Tibial artery (tissue), 4 donors: ENCODE measurements around the gene P2RX1.

Experiments
- DNase-seq, 2 donors: peaks; one replicate each; pipeline ENCODE4 v3.0.0-alpha.2; 2019
- H3K27ac ChIP-seq, 2 donors: fragments of 200-600 bp; sonication (generic) in 1 of 2; 1 replicate in 1 of 2; 2 replicates in 1 of 2; pipeline ENCODE4 v1.5.1; 2018 to 2019; ENCODE audit warnings: mild to moderate bottlenecking in 1 of 2
- H3K27me3 ChIP-seq, 2 donors: fragments of 200-600 bp; sonication (generic) in 1 of 2; one replicate each; pipeline versions ENCODE4 v1.5.1 to v1.6.0; 2016 to 2019
- H3K36me3 ChIP-seq, 3 donors: fragments of 200-600 bp; sonication (generic) in 2 of 3; one replicate each; pipeline ENCODE4 v1.5.1; 2016 to 2019; ENCODE audit warnings: mild to moderate bottlenecking in 2 of 3
- H3K4me1 ChIP-seq, 4 donors: fragments of 200-600 bp; sonication (generic) in 2 of 4; 1 replicate in 3 of 4; 2 replicates in 1 of 4; pipeline ENCODE4 v1.5.1; 2016 to 2019
- H3K4me3 ChIP-seq, 2 donors: fragments of 200-600 bp; sonication (generic) in 1 of 2; 1 replicate in 1 of 2; 2 replicates in 1 of 2; pipeline ENCODE4 v1.5.1; 2018 to 2019; ENCODE audit warnings: mild to moderate bottlenecking in 2 of 2
- H3K9me3 ChIP-seq, 3 donors: fragments of 200-600 bp; sonication (generic) in 1 of 3; one replicate each; pipeline ENCODE4 v1.5.1; 2016 to 2019
- CTCF ChIP-seq, 2 experiments: fragments of 200-600 bp in 1 of 2; fragments of 450-650 bp in 1 of 2; IDR thresholded peaks; one replicate each; pipeline ENCODE4 v1.5.1; 2017 to 2019; ENCODE audit warnings: antibody characterized with exemption in 2 of 2, mild to moderate bottlenecking in 1 of 2, moderate library complexity in 1 of 2
- intact Hi-C: fragments of 100-400 bp; cut with DNase I; formaldehyde crosslinking; loops from one replicate; pipeline ENCODE4 v1.15.0; 2023; ENCODE audit warnings: low total_unique reads

P2RX1 gene

GRCh38 chr17:3887394-3887793, 28.9 kb downstream of the P2RX1 start:
- Histone ChIP-seq H3K9me3 (no peaks in the 10 kb centered on the region), H3K27ac (peak overlapping the region; percentile 75 to 78), H3K4me3 (no peak overlapping the region), H3K27me3 (no peaks in the 10 kb centered on the region), H3K4me1 (peaks cover 0 to 53% (median 40%) of the 10 kb centered on the region in 4 donors), H3K36me3 (peaks cover 0 to 31% (median 26%) of the 10 kb centered on the region in 3 donors)
- DNase-seq, result no peak
- intact Hi-C loops, result no loop called here
- no peak for TF ChIP-seq CTCF (IDR thresholded peaks at IDR 0.05)

GRCh38 chr17:3886776-3887175, 29.5 kb downstream of the P2RX1 start:
- intact Hi-C loops, result no loop called here
- H3K9me3 ChIP-seq, result no peaks in the 10 kb centered on the region
- H3K4me1 ChIP-seq, result peaks cover 0 to 47% (median 33%) of the 10 kb centered on the region in 4 donors
- no peaks in the 10 kb centered on the region for H3K27me3 ChIP-seq
- TF ChIP-seq CTCF (IDR thresholded peaks at IDR 0.05), result no peak
- H3K27ac ChIP-seq, result peak overlapping the region; percentile 75 to 78
- peaks cover 0 to 37% (median 29%) of the 10 kb centered on the region in 3 donors for H3K36me3 ChIP-seq
- no peak overlapping the region for H3K4me3 ChIP-seq
- DNase-seq, result peak in 1 of 2 donors; percentile 66

GRCh38 chr17:3885970-3886369, 30.3 kb downstream of the P2RX1 start:
- H3K9me3 ChIP-seq, result no peaks in the 10 kb centered on the region
- no peak for DNase-seq
- intact Hi-C loops, result no loop called here
- peaks cover 0 to 45% (median 33%) of the 10 kb centered on the region in 3 donors for H3K36me3 ChIP-seq
- no peak for TF ChIP-seq CTCF (IDR thresholded peaks at IDR 0.05)
- H3K4me1 ChIP-seq, result peaks cover 0 to 39% (median 25%) of the 10 kb centered on the region in 4 donors
- no peaks in the 10 kb centered on the region for H3K27me3 ChIP-seq
- H3K27ac ChIP-seq, result no peak overlapping the region
- no peak overlapping the region for H3K4me3 ChIP-seq

GRCh38 chr17:3885271-3885670, 31.0 kb downstream of the P2RX1 start:
- H3K4me1 ChIP-seq, result peaks cover 0 to 32% (median 18%) of the 10 kb centered on the region in 4 donors
- no peak for DNase-seq
- no peak overlapping the region for H3K27ac ChIP-seq
- no peak for TF ChIP-seq CTCF (IDR thresholded peaks at IDR 0.05)
- H3K4me3 ChIP-seq, result no peak overlapping the region
- H3K27me3 ChIP-seq, result no peaks in the 10 kb centered on the region
- intact Hi-C loops, result no loop called here
- H3K9me3 ChIP-seq, result no peaks in the 10 kb centered on the region
- peaks cover 0 to 47% (median 33%) of the 10 kb centered on the region in 3 donors for H3K36me3 ChIP-seq

GRCh38 chr17:3884188-3884587, 32.1 kb downstream of the P2RX1 start:
- no peak overlapping the region for H3K27ac ChIP-seq
- no peak overlapping the region for H3K4me3 ChIP-seq
- no peaks in the 10 kb centered on the region for H3K9me3 ChIP-seq
- H3K27me3 ChIP-seq, result no peaks in the 10 kb centered on the region
- intact Hi-C loops, result no loop called here
- peaks cover 0 to 21% (median 8%) of the 10 kb centered on the region in 4 donors for H3K4me1 ChIP-seq
- DNase-seq, result no peak
- no peak for TF ChIP-seq CTCF (IDR thresholded peaks at IDR 0.05)
- H3K36me3 ChIP-seq, result peaks cover 0 to 58% (median 33%) of the 10 kb centered on the region in 3 donors

- peaks cover 0 to 74% (median 37%) of the 10 kb centered on the region in 3 donors for H3K36me3 ChIP-seq
- DNase-seq, result no peak
Measured at GRCh38 chr17:3882276-3882675, 34.0 kb downstream of the P2RX1 start.

More at GRCh38 chr17:3882276-3882675, 34.0 kb downstream of the P2RX1 start:
- Histone ChIP-seq H3K27ac (no peak overlapping the region), H3K27me3 (no peaks in the 10 kb centered on the region), H3K4me1 (peaks cover 0 to 4% (median under 1%) of the 10 kb centered on the region in 4 donors), H3K9me3 (no peaks in the 10 kb centered on the region), H3K4me3 (no peak overlapping the region)
- no peak for TF ChIP-seq CTCF (IDR thresholded peaks at IDR 0.05)
- intact Hi-C loops, result no loop called here
